Stimulated activated CD8-positive, alpha-beta memory T cell treated with anti-CD3 and anti-CD28 coated beads, Interleukin-7, amount 100 ng/mL, for 48 hours (primary cell): Measurements from ENCODE around the gene MAB21L4.

Experiments
- DNase-seq, 2 donors: peaks; one replicate each; pipeline ENCODE4 v3.0.0-alpha.2; 2020; ENCODE audit warnings: low read depth in 1 of 2; ENCODE audit errors: extremely low read depth in 1 of 2

Gene MAB21L4

GRCh38 chr2:240895656-240896388 is at the start of gene MAB21L4:
Gene MAB21L4, minus strand, starts transcription at chr2:240896156. Its CDS starts 159 bp downstream, at chr2:240895997.
- DNase-seq: no peak

- DNase-seq: no peak
Measured at GRCh38 chr2:240936106-240936505, 40.1 kb upstream of the MAB21L4 start.

DNA sequence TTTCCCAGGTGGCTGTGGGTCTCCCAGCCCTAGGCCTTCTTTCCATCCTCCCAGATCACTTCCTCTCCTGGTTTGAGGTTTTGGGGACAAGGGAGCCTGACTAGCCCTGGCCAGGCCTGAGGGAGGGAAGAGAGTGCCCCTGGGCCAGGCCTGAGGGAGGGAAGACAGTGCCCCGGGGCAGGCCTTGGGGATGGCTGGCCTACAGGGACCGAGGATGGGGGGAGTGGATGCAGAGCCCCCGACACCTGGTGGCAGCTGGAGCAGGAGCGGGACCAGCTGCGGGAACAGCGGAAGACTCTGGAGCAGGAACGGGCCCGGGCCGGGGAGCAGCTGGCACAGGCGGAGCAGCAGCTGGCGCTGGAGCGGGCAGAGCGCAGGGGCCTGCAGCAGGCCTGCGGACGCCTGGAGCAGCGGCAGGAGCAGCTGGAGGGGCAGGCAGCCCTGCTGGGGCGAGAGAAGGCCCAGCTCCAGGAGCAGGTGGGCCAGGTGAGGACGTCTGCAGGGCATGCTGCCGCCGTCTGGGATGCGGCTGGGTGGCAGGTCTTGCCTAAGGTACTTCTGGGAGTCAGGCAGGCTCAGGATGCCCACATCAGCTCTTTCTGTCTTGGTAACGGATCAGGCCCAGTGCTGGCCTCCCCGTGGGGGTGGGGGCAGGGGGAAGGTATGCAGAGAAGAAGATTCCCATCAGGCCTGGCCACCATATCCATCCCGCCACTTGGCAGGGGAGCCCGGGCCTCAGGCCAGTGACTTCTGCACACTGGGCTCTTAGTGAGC is 39.3 kb upstream of the MAB21L4 start:
- DNase-seq: no peak

- no peak for DNase-seq
Measured at GRCh38 chr2:240934701-240935102, 38.7 kb upstream of the MAB21L4 start.

GRCh38 chr2:240933966-240934700 is 38.2 kb upstream of the MAB21L4 start:
- no peak for DNase-seq

DNA sequence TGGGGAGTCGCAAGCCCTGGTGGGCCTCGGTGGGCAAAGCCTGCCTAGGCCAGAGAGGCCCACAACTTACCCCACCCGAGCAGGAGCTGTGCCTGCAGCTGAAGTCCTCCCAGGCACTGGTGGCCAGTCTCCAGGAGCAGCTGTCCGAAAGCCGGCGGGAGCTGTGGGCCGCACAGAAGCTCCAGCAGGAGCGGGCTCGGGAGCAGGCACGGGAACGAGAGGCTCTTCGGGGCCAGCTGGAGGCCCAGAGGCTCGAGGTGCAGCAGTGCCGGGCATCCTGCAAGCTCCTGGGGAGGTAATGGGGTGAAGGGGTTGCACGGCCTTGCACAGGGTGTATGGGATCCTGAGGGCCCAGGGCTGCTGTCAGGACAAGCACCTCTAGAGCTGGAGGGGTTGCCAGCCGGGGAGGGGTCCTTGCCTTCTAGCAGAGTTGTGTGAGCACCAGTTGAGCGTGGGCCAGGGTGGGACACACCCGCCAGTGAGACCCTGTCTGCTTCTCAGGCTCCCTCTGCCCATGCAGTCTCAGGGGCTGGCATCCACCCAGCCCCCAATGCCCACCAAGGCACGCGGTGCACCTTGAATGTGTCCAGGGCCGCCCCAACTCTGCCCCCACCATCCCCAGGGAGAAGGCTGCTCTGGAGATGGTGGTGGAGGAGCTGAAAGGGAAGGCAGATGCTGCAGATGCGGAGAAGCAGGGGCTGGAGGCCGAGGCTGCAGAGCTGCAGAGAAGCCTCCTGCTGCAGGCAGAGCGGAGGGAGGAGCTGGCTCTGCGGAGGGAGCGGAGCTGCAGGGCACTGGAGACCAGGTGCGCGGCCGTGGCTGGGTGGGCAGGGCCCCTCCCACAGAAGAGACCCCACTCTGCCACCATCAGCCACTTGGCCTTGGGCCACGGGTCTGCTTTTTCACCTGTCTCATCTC is 37.4 kb upstream of the MAB21L4 start:
- no peak for DNase-seq

GRCh38 chr2:240932724-240933047 is 36.7 kb upstream of the MAB21L4 start:
- DNase-seq: no peak

GRCh38 chr2:240932001-240932723 is 36.2 kb upstream of the MAB21L4 start:
- DNase-seq: no peak

- DNase-seq: no peak
Measured at GRCh38 chr2:240931319-240931949, 35.5 kb upstream of the MAB21L4 start.

DNA sequence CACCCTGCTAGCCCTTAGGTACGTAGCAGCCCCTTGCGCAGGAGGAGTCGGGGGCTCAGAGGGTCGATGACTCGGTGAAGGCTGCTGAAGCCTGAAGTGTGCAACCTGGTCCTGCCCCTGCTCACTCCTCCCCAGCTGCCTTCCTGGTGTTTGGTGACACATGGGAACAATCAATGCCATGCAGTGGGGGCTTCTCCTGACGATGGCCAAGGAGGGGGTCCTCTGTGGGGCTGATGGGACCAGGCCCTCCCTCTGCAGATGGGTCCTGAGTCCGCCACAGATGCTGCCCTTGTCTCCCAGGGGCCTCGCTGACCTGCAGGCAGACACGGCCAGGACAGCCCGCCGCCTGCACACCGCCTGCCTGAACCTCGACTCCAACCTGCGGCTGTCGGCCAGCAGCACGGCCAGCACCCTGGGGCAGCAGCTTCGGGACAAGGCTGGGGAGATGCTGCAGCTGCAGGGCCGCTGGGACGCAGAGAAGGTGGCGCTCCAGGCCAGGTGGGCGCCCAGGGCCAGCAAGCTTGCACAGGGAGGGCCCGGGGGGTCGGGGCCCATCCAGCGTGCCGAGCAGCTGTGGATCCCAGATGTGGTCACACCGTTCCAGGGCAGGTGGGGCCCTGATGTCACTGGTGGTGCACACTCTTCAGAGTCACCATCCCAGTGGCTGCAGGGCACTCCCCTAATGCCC is 34.8 kb upstream of the MAB21L4 start:
- DNase-seq: no peak

DNA sequence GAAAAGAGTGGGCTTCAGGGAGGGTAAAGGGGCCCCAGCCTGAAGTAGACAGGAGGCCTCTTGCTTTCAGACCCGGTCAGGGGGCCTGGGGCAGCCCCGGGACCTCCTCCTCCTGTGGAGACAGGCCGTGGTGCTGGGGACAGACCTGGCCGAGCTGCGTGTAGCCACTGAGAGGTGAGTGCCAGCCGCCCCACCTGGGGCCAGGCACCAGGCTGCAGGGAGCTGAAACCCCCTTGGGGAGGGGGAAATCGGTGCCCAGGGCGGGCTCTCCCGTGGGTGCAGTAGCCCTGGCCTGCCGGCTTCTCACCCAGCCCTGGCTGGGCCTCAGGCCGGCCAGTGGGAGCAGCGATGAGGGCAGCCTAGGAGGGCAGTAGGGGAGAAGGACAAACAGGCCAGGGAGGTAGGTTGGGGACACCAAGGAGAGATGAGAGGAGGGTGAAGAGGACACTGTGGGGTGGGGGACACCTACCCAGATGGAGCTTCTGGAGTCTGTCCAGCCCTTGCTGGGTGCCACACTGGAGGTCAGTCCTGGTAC is 34.2 kb upstream of the MAB21L4 start:
- DNase-seq: no peak

DNA sequence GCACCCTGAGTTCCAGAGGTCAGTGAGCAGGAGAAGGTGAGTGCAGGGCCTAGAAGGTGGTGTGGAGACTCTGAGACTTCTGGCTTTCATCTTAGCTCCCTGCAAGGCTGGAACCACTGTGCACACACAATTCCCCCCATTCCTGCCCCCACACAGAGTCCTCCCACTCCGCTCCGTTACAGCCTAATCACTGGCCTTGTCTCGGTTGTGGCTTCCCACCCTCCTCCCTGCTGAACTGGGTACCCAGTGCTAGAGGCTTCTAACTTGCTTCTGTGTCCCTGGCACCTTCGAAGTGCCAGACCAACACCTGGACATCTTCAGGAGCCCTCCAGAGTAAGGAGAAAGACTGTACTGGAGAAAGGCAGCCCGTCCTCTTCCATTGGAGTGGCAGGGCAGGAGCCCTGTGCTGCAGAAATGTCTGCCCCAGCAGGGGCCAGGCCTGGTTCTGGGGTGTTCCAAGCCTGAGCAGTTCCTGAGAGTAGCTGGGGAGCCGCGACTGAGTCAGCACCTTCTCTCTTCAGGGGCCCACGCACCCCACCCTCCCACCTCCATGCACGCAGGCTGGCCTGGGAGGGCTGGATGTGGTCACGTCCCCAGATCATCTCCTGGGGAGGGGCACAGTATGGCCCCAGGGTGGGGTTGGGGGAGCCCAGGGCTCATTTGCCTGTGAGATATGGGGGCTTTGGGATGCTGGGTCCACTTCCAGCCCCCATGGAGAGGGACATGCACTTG is 33.6 kb upstream of the MAB21L4 start:
- DNase-seq: no peak

- DNase-seq: no peak
Measured at GRCh38 chr2:240928476-240929363, 32.8 kb upstream of the MAB21L4 start.

GRCh38 chr2:240927390-240927781 is 31.4 kb upstream of the MAB21L4 start:
- DNase-seq: no peak

- no peak for DNase-seq
Measured at GRCh38 chr2:240926516-240927389, 30.8 kb upstream of the MAB21L4 start.
